GM12878 (cell line): ENCODE data around the gene SLC6A15. TPM values are rescaled to one million over a fixed set of nuclear protein-coding genes. Genes with fewer than 3 reads are reported as not detected.

Source experiments
- ATAC-seq: fragments of 200-7000 bp; cut with Tn5 transposase; 3 replicates; pipeline ENCODE4 v1.9.1; 2020; ENCODE audit warnings: mild to moderate bottlenecking, moderate library complexity
- BruUV-seq: library from RNA; stranded (reverse); fragments of 400-500 nt; replicated peaks from 2 replicates; lab custom pipeline; 2021; lab: Mats Ljungman, UMichigan
- CTCF ChIA-PET: fragments of 300-600 bp; sonication (Branson Sonifier 250); formaldehyde crosslinking; extraction: SDS; loops from one replicate; lab custom pipeline; 2021; ENCODE audit warnings: inconsistent platforms; lab: Yijun Ruan, JAX
- POLR2A ChIA-PET: fragments of 350-600 bp; formaldehyde crosslinking; extraction: SDS; loops from one replicate; lab custom pipeline; 2021; ENCODE audit warnings: inconsistent platforms; lab: Charles Lee
- RAD21 ChIA-PET: fragments of 300-600 bp; sonication (Branson Sonifier 250); formaldehyde crosslinking; loops from one replicate; lab custom pipeline; 2023; ENCODE audit warnings: antibody characterized with exemption; ENCODE audit not compliant: unreplicated experiment; lab: Charles Lee
- SMC1A ChIA-PET: fragments of 300-600 bp; sonication (Branson Sonifier 250); formaldehyde crosslinking; loops from one replicate; lab custom pipeline; 2023; ENCODE audit not compliant: unreplicated experiment, uncharacterized antibody; lab: Charles Lee
- DNase-seq: peaks from one replicate; pipeline ENCODE4 v3.0.0-alpha.2; 2011; ENCODE audit warnings: low read depth, low spot score
- FAIRE-seq: peaks from 3 replicates; lab custom pipeline; 2011; peaks lifted over from hg19 to GRCh38; lab: Jason Lieb, UNC
- H2AFZ ChIP-seq: 2 replicates; pipeline ENCODE4 v1.6.0; 2011; ENCODE audit warnings: low read depth, low read length, control low read depth; ENCODE audit not compliant: control insufficient read depth
- H3K27ac ChIP-seq: 2 replicates; pipeline ENCODE4 v1.5.1; 2011; ENCODE audit warnings: control low read depth; ENCODE audit not compliant: control insufficient read depth, insufficient read depth
- H3K27me3 ChIP-seq, 2 experiments: replicated peaks in 1 of 2; 2 replicates each; pipeline versions ENCODE4 v1.6.0 to v1.6.1; 2011; ENCODE audit warnings: low read length in 1 of 2; ENCODE audit not compliant: control insufficient read depth in 2 of 2, insufficient read depth in 2 of 2
- H3K36me3 ChIP-seq, 2 experiments: 2 replicates each; pipeline ENCODE4 v1.5.1; 2011; ENCODE audit warnings: low read length in 1 of 2; ENCODE audit not compliant: control insufficient read depth in 2 of 2, insufficient read depth in 2 of 2
- H3K4me1 ChIP-seq: 2 replicates; pipeline ENCODE4 v1.6.1; 2011; ENCODE audit warnings: mild to moderate bottlenecking, low read length, moderate library complexity, mixed read lengths; ENCODE audit not compliant: control insufficient read depth, insufficient read depth
- H3K4me2 ChIP-seq: 2 replicates; pipeline ENCODE4 v1.6.0; 2011; ENCODE audit warnings: control low read depth; ENCODE audit not compliant: control insufficient read depth, insufficient read depth
- H3K4me3 ChIP-seq: fragments of 200-600 bp; sonication (generic); 2 replicates; pipeline ENCODE4 v1.5.1; 2016
- H3K79me2 ChIP-seq: 2 replicates; pipeline ENCODE4 v1.6.0; 2011; ENCODE audit warnings: low read length; ENCODE audit not compliant: control insufficient read depth, insufficient read depth
- H3K9ac ChIP-seq: 2 replicates; pipeline ENCODE4 v1.8.0; 2011; ENCODE audit warnings: low read length, control low read depth, mixed read lengths; ENCODE audit not compliant: control insufficient read depth, insufficient read depth
- H3K9me3 ChIP-seq: replicated peaks from 3 replicates; pipeline ENCODE4 v1.5.1; 2011; ENCODE audit warnings: mild to moderate bottlenecking, low read length; ENCODE audit not compliant: control insufficient read depth, insufficient read depth
- H4K20me1 ChIP-seq: 2 replicates; pipeline ENCODE4 v1.6.0; 2011; ENCODE audit not compliant: control insufficient read depth, insufficient read depth
- ASH2L ChIP-seq: fragments of 300-600, 200-600 bp; sonication (generic); IDR thresholded peaks from 2 replicates; pipeline ENCODE4 v1.6.1; 2017; ENCODE audit warnings: low read depth, mild to moderate bottlenecking, borderline replicate concordance
- BCL3 ChIP-seq: IDR thresholded peaks from 2 replicates; pipeline ENCODE4 v1.6.1; 2011; ENCODE audit warnings: borderline replicate concordance, low read depth, mild to moderate bottlenecking, moderate library complexity, low read length; ENCODE audit not compliant: insufficient read depth, poor library complexity, severe bottlenecking
- BRCA1 ChIP-seq: IDR thresholded peaks from 2 replicates; pipeline ENCODE4 v1.6.1; 2011; ENCODE audit warnings: low read depth, low read length, improper control_type of control experiment
- ELK1 ChIP-seq: IDR thresholded peaks from 2 replicates; pipeline ENCODE4 v1.6.1; 2012; ENCODE audit warnings: low read depth, low read length, improper control_type of control experiment
- EP300 ChIP-seq, 2 experiments: fragments of 150-350 bp in 1 of 2; IDR thresholded peaks; 2 replicates each; pipeline ENCODE4 v1.6.1; 2011 to 2012; ENCODE audit warnings: low read depth in 2 of 2, low read length in 2 of 2, borderline replicate concordance in 1 of 2, improper control_type of control experiment in 1 of 2, inconsistent platforms in 1 of 2; ENCODE audit not compliant: control insufficient read depth in 1 of 2
- GATAD2B ChIP-seq: fragments of 450-650 bp; conservative IDR thresholded peaks from 2 replicates; pipeline ENCODE4 v1.6.1; 2017; ENCODE audit warnings: low read depth, mild to moderate bottlenecking, moderate library complexity
- HSF1 ChIP-seq: fragments of 150-350 bp; IDR thresholded peaks from 2 replicates; pipeline ENCODE4 v1.6.1; 2014; ENCODE audit warnings: mild to moderate bottlenecking, low read depth, low read length
- KAT2A ChIP-seq: conservative IDR thresholded peaks from 2 replicates; pipeline ENCODE4 v1.6.1; 2011; ENCODE audit warnings: low read depth, low read length; ENCODE audit not compliant: control insufficient read depth
- MTA3 ChIP-seq: IDR thresholded peaks from 2 replicates; pipeline ENCODE4 v1.6.1; 2012; ENCODE audit warnings: low read length, inconsistent platforms, borderline replicate concordance
- NBN ChIP-seq: fragments of 450-650 bp; IDR thresholded peaks from 2 replicates; pipeline ENCODE4 v1.6.1; 2016
- NFXL1 ChIP-seq: fragments of 450-650 bp; IDR thresholded peaks from 2 replicates; pipeline ENCODE4 v1.6.1; 2017; ENCODE audit warnings: antibody characterized with exemption, mild to moderate bottlenecking, borderline replicate concordance
- NR2C1 ChIP-seq: fragments of 450-650 bp; IDR thresholded peaks from 2 replicates; pipeline ENCODE4 v1.6.1; 2017; ENCODE audit warnings: antibody characterized with exemption, mild to moderate bottlenecking, moderate library complexity
- NRF1 ChIP-seq: conservative IDR thresholded peaks from 2 replicates; pipeline ENCODE4 v1.6.1; 2011; ENCODE audit warnings: mild to moderate bottlenecking, low read depth, low read length, improper control_type of control experiment
- RAD51 ChIP-seq: fragments of 450-650 bp; IDR thresholded peaks from 2 replicates; pipeline ENCODE4 v1.6.1; 2016; ENCODE audit warnings: moderate library complexity, mild to moderate bottlenecking, inconsistent platforms
- RBBP5 ChIP-seq: fragments of 200-600 bp; sonication (generic); conservative IDR thresholded peaks from 2 replicates; pipeline ENCODE4 v1.6.1; 2016
- RUNX3 ChIP-seq: IDR thresholded peaks from 2 replicates; pipeline ENCODE4 v1.6.1; 2012; ENCODE audit warnings: low read length, inconsistent platforms
- SMARCA5 ChIP-seq: fragments of 450-650 bp; IDR thresholded peaks from 2 replicates; pipeline ENCODE4 v1.6.1; 2017; ENCODE audit warnings: mild to moderate bottlenecking
- SRF ChIP-seq, 2 experiments: IDR thresholded peaks; 2 replicates each; pipeline ENCODE4 v1.6.1; 2011; ENCODE audit warnings: low read depth in 2 of 2, low read length in 2 of 2, mild to moderate bottlenecking in 1 of 2, moderate library complexity in 1 of 2
- ZNF384 ChIP-seq: IDR thresholded peaks from 2 replicates; pipeline ENCODE4 v1.6.1; 2012; ENCODE audit warnings: low read depth, mild to moderate bottlenecking, low read length, improper control_type of control experiment, borderline replicate concordance
- WGBS: methylation state at CpG from one replicate; pipeline ENCODE4 v1.1.6; 2016; ENCODE audit warnings: low lambda C conversion rate; ENCODE audit not compliant: insufficient replicate concordance, insufficient coverage; ENCODE audit errors: missing lambda C conversion rate; 5-methylcytosine and 5-hydroxymethylcytosine counted together
- in situ Hi-C: fragments of 300-500 bp; cut with MboI; formaldehyde crosslinking; loops from 9 replicates; pipeline ENCODE4 v1.14.3; 2018; ENCODE audit warnings: mixed read lengths
- intact Hi-C: fragments of 100-400 bp; cut with micrococcal nuclease; formaldehyde crosslinking; loops from one replicate; pipeline ENCODE4 v1.14.2; 2022; ENCODE audit not compliant: unreplicated experiment
- polyA plus RNA-seq, 11 experiments: library from polyadenylated mRNA; depleted of rRNA in 4 of 11; unstranded in 6 of 11; stranded (reverse) in 5 of 11; fragments of >200 nt; fragmentation: Nextera tagmentation in 4 of 11; fragmentation: Illumina TruSeq in 1 of 11; extraction: Ambion mirVana in 4 of 11; extraction: Trizol in 1 of 11; gene quantifications; 1 replicate in 1 of 11; 2 replicates in 10 of 11; pipeline versions ENCODE4 v1.2.1 to v1.2.3, GENCODE V29; 2011 to 2016; ENCODE audit warnings: inconsistent platforms in 2 of 11, missing spikeins in 2 of 11, low read depth in 1 of 11
- total RNA-seq, 4 experiments: library from RNA; depleted of rRNA in 3 of 4; stranded (reverse); fragments of >200 nt in 3 of 4; fragmentation: Illumina TruSeq in 1 of 4; extraction: Trizol in 1 of 4; gene quantifications; 2 replicates each; pipeline versions ENCODE4 v1.2.1 to v1.2.3, GENCODE V29; 2013 to 2021

The SLC6A15 gene
- total and polyA plus RNA-seq, 10 of the 15 experiments (the other 5 are each of a cell fraction or from before 2014, with no cell fraction given): 0.04 TPM; not detected in 9

GRCh38 chr12:84811291-84811690 is 101.3 kb downstream of the SLC6A15 start (continued):
- TF ChIP-seq HSF1: no peak

GRCh38 chr12:84810611-84811010 is 102.0 kb downstream of the SLC6A15 start:
- no TSS peak for BruUV-seq
- no peak overlapping the region for H3K4me2 ChIP-seq
- H2AFZ ChIP-seq: no peak overlapping the region
- H3K4me1 ChIP-seq: no peaks in the 10 kb centered on the region
- POLR2A ChIA-PET: no interaction called here
- intact Hi-C loops (no loop called here), in situ Hi-C loops (no loop called here)
- FAIRE-seq (no peak), DNase-seq (no peak), ATAC-seq (no peak)
- SMC1A ChIA-PET: interaction anchor here (1.5 kb wide), 1 partner anchor 9 kb away, joined by 3 read pairs; no protein-coding TSS in a partner anchor
- CTCF ChIA-PET: interaction anchor here (1.1 kb wide), 1 partner anchor 16 kb away, joined by 3 read pairs; no protein-coding TSS in a partner anchor
- no peaks in the 10 kb centered on the region for H3K27me3 ChIP-seq
- no peaks in the 10 kb centered on the region for H3K79me2 ChIP-seq
- RAD21 ChIA-PET: no interaction called here
- H4K20me1 ChIP-seq: no peaks in the 10 kb centered on the region
- H3K36me3 ChIP-seq: no peaks in the 10 kb centered on the region
- no peak overlapping the region for H3K9ac ChIP-seq
- no peaks in the 10 kb centered on the region for H3K9me3 ChIP-seq
- H3K27ac ChIP-seq: no peak overlapping the region
- WGBS: 35% methylated on average over 1 of the region's 1 CpG
- H3K4me3 ChIP-seq: no peak overlapping the region
- TF ChIP-seq BRCA1 (no peak), ASH2L (no peak), ELK1 (no peak), SMARCA5 (no peak), GATAD2B (no peak), KAT2A (no peak), NFXL1 (no peak), BCL3 (no peak), MTA3 (no peak), SRF (IDR thresholded peaks at IDR 0.05; ENCODE audit: low read depth in 2 of 2, low read length in 2 of 2) (no peak), NRF1 (no peak), EP300 (IDR thresholded peaks at IDR 0.05; ENCODE audit: borderline replicate concordance in 1 of 2, control insufficient read depth in 1 of 2, low read depth in 2 of 2, low read length in 2 of 2) (no peak), NR2C1 (no peak), ZNF384 (no peak), RAD51 (no peak), NBN (no peak), RUNX3 (no peak), RBBP5 (no peak)
